Measurements from ENCODE around the gene CNIH1.

- no peak for TF ChIP-seq CTCF (IDR thresholded peaks at IDR 0.05)
- TF ChIP-seq EP300 (IDR thresholded peaks at IDR 0.05): no peak
- TF ChIP-seq POLR2A (IDR thresholded peaks at IDR 0.05): no peak
These were observed 33.1 kb upstream of the CNIH1 start for GRCh38 chr14:54474232-54474793.

Measured in ovary (tissue), 3 donors.